HepG2 (cell line): ENCODE measurements around the gene NOL12. TPM values are rescaled to one million over a fixed set of nuclear protein-coding genes. Genes with fewer than 3 reads are reported as not detected.

Source experiments
- CEBPG ChIP-seq: IDR thresholded peaks from 2 replicates; pipeline ENCODE4 v1.6.1; 2016
- ELF4 ChIP-seq: sonication (generic); formaldehyde crosslinking; IDR thresholded peaks from 2 replicates; pipeline ENCODE4 v1.5.0; 2020; ENCODE audit warnings: missing genetic modification reagents, mild to moderate bottlenecking, moderate library complexity, borderline replicate concordance
- GATA4 ChIP-seq: sonication (generic); IDR thresholded peaks from 2 replicates; pipeline ENCODE4 v1.6.1; 2016; ENCODE audit warnings: antibody characterized with exemption, low read depth, borderline replicate concordance
- HNF4A ChIP-seq: sonication (generic); formaldehyde crosslinking; IDR thresholded peaks from 2 replicates; pipeline ENCODE4 v1.4.0; 2020; ENCODE audit warnings: missing genetic modification reagents
- MAFK ChIP-seq, 2 experiments: IDR thresholded peaks in 1 of 2; conservative IDR thresholded peaks in 1 of 2; 2 replicates each; pipeline ENCODE4 v1.6.1; 2011; ENCODE audit warnings: improper control_type of control experiment in 2 of 2, low read length in 2 of 2
- MYC ChIP-seq: sonication (generic); formaldehyde crosslinking; IDR thresholded peaks from 2 replicates; pipeline ENCODE4 v1.9.0; 2021; ENCODE audit warnings: missing genetic modification reagents, borderline replicate concordance
- NR3C1 ChIP-seq: sonication (generic); formaldehyde crosslinking; IDR thresholded peaks from 2 replicates; pipeline ENCODE4 v1.4.0; 2020; ENCODE audit warnings: missing genetic modification reagents
- POLR2AphosphoS5 ChIP-seq: IDR thresholded peaks from 2 replicates; pipeline ENCODE4 v1.6.1; 2012; ENCODE audit warnings: low read depth, low read length
- SKIL ChIP-seq: sonication (generic); formaldehyde crosslinking; IDR thresholded peaks from 2 replicates; pipeline ENCODE4 v1.8.0; 2022; ENCODE audit warnings: missing genetic modification reagents, mild to moderate bottlenecking, moderate library complexity, borderline replicate concordance
- SSRP1 ChIP-seq: IDR thresholded peaks from 2 replicates; pipeline ENCODE4 v1.6.1; 2016; ENCODE audit warnings: control low read depth
- TP53 ChIP-seq: sonication (generic); formaldehyde crosslinking; conservative IDR thresholded peaks from 2 replicates; pipeline ENCODE4 v1.4.0; 2020; ENCODE audit warnings: missing genetic modification reagents
- ZNF350 ChIP-seq: sonication (generic); formaldehyde crosslinking; IDR thresholded peaks from 2 replicates; pipeline ENCODE4 v1.4.0; 2020; ENCODE audit warnings: mild to moderate bottlenecking, low read depth, missing genetic modification reagents, borderline replicate concordance
- ZNF451 ChIP-seq: sonication (generic); formaldehyde crosslinking; IDR thresholded peaks from 2 replicates; pipeline ENCODE4 v1.5.0; 2020; ENCODE audit warnings: mild to moderate bottlenecking, missing genetic modification reagents
- ZNF572 ChIP-seq: sonication (generic); formaldehyde crosslinking; IDR thresholded peaks from 2 replicates; pipeline ENCODE4 v1.5.1; 2020; ENCODE audit warnings: mild to moderate bottlenecking, missing genetic modification reagents
- ZNF577 ChIP-seq: sonication (generic); formaldehyde crosslinking; IDR thresholded peaks from 2 replicates; pipeline ENCODE4 v1.4.0; 2020; ENCODE audit warnings: mild to moderate bottlenecking, low read depth, missing genetic modification reagents, borderline replicate concordance
- ZNF773 ChIP-seq: sonication (generic); formaldehyde crosslinking; IDR thresholded peaks from 2 replicates; pipeline ENCODE4 v1.4.0; 2020; ENCODE audit warnings: missing genetic modification reagents, borderline replicate concordance
- ZNF83 ChIP-seq: sonication (generic); formaldehyde crosslinking; IDR thresholded peaks from 2 replicates; pipeline ENCODE4 v1.4.0; 2020; ENCODE audit warnings: missing genetic modification reagents, mild to moderate bottlenecking, borderline replicate concordance
- ZSCAN12 ChIP-seq: sonication (generic); formaldehyde crosslinking; IDR thresholded peaks from 2 replicates; pipeline ENCODE4 v1.9.0; 2021; ENCODE audit warnings: mild to moderate bottlenecking, missing genetic modification reagents
- polyA plus RNA-seq, 8 experiments: library from polyadenylated mRNA; depleted of rRNA in 3 of 8; stranded (reverse) in 7 of 8; unstranded in 1 of 8; fragments of >200 nt; fragmentation: Illumina TruSeq in 4 of 8; extraction: Trizol in 4 of 8; gene quantifications; 2 replicates each; pipeline versions ENCODE4 v1.2.1 to v1.2.3, GENCODE V29; 2011 to 2016; ENCODE audit warnings: low read depth in 4 of 8, missing spikeins in 1 of 8, mixed read lengths in 1 of 8; ENCODE audit not compliant: insufficient read depth in 1 of 8
- total RNA-seq, 5 experiments: library from RNA; depleted of rRNA; stranded (reverse); fragments of >200 nt; fragmentation: Illumina TruSeq; extraction: Trizol; gene quantifications; 2 replicates each; pipeline ENCODE4 v1.2.3, GENCODE V29; 2016; ENCODE audit warnings: low read depth in 1 of 5
- TF ChIP-seq, protein P1 (sequence below): sonication (generic); formaldehyde crosslinking; conservative IDR thresholded peaks from 2 replicates; pipeline ENCODE4 v1.4.0; 2020; ENCODE audit warnings: missing genetic modification reagents
- TF ChIP-seq, protein P2 (sequence below): sonication (generic); formaldehyde crosslinking; IDR thresholded peaks from 2 replicates; pipeline ENCODE4 v1.8.0; 2022; ENCODE audit warnings: missing genetic modification reagents, mild to moderate bottlenecking, borderline replicate concordance
- TF ChIP-seq, protein P3 (sequence below): sonication (generic); IDR thresholded peaks from 2 replicates; pipeline ENCODE4 v1.6.1; 2016; ENCODE audit warnings: low read depth, borderline replicate concordance
- TF ChIP-seq, protein P4 (sequence below): sonication (generic); formaldehyde crosslinking; IDR thresholded peaks from 2 replicates; pipeline ENCODE4 v1.4.0; 2020; ENCODE audit warnings: missing genetic modification reagents

NOL12 gene
- total and polyA plus RNA-seq, 2 of the 13 experiments (the other 11 are each of a cell fraction or from before 2014, with no cell fraction given) = 14.3 to 31.4 TPM

DNA sequence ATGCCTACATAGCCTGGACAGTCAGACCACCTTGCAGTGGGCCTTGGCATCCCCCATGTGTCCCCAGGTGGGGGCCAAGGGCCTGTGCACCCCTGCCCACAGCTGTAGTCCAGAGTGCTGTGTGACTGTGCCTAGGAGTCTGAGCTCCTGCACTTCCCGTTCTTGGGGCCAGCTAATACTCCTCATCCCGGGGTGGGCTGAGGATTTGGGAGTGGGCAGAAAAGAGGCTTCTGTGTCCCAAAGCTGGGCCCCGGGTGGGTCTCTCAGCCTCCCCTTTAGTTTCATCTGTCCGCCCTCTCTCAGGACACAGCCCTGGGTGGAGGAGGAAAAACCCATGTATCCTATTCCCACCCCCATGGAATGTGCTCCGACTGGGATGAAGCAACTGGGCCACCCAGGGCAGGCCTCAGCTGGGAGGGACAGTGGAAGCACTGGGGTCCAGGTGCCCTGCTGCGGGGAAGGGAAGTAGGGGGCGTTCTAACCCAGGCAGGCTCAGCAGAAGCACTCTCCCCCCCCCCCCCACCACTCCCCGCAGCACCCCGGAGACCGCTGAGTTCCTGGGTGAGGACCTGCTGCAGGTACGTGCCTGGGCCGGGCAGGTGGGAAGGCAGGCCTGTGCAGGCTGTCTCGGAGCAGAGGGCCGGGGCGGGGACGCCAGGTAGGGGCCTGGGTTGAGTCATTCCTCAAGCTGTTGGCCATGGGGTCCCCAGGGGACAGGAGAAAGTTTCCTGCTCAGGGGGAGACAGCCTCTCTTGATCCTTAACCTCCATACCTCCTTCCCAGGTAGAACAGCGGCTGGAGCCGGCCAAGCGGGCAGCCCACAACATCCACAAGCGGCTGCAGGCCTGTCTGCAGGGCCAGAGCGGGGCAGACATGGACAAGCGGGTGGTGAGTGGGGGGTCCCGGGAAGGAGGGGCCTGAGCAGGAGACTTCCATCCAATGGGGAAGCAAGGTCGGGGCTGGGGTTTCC, 45.3 kb upstream of the NOL12 start (continued):
- TF ChIP-seq HNF4A (CRISPR knock-in tag) (no peak), NR3C1 (CRISPR knock-in tag) (no peak), MAFK (conservative IDR thresholded peaks at IDR 0.05 in 1 of 2, IDR thresholded peaks at IDR 0.05 in 1 of 2; ENCODE audit: low read length in 2 of 2) (no peak), ELF4 (CRISPR knock-in tag) (no peak), ZNF83 (CRISPR knock-in tag) (0 out of 2 replicates have a peak, but pooled peaks have one; percentile 5), ZNF350 (0 out of 2 replicates have a peak, but pooled peaks have one; percentile 22), ZNF773 (CRISPR knock-in tag) (no peak), SKIL (CRISPR knock-in tag) (0 out of 2 replicates have a peak, but pooled peaks have one; percentile 28), POLR2AphosphoS5 (no peak), SSRP1 (no peak), ZNF577 (no peak), MYC (CRISPR knock-in tag) (no peak), TP53 (CRISPR knock-in tag) (no peak), CEBPG (CRISPR knock-in tag) (peak; percentile 71), ZNF451 (0 out of 2 replicates have a peak, but pooled peaks have one; percentile 29), GATA4 (no peak), ZNF572 (CRISPR knock-in tag) (no peak), ZSCAN12 (CRISPR knock-in tag) (no peak)
- TF ChIP-seq, protein P1, sequence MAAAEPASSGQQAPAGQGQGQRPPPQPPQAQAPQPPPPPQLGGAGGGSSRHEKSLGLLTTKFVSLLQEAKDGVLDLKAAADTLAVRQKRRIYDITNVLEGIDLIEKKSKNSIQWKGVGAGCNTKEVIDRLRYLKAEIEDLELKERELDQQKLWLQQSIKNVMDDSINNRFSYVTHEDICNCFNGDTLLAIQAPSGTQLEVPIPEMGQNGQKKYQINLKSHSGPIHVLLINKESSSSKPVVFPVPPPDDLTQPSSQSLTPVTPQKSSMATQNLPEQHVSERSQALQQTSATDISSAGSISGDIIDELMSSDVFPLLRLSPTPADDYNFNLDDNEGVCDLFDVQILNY (CRISPR knock-in tag) = no peak
- TF ChIP-seq, protein P2, sequence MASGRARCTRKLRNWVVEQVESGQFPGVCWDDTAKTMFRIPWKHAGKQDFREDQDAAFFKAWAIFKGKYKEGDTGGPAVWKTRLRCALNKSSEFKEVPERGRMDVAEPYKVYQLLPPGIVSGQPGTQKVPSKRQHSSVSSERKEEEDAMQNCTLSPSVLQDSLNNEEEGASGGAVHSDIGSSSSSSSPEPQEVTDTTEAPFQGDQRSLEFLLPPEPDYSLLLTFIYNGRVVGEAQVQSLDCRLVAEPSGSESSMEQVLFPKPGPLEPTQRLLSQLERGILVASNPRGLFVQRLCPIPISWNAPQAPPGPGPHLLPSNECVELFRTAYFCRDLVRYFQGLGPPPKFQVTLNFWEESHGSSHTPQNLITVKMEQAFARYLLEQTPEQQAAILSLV (CRISPR knock-in tag) = no peak
- TF ChIP-seq, protein P3, sequence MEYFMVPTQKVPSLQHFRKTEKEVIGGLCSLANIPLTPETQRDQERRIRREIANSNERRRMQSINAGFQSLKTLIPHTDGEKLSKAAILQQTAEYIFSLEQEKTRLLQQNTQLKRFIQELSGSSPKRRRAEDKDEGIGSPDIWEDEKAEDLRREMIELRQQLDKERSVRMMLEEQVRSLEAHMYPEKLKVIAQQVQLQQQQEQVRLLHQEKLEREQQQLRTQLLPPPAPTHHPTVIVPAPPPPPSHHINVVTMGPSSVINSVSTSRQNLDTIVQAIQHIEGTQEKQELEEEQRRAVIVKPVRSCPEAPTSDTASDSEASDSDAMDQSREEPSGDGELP = peak; percentile 30; the same call in 1 of the 2 replicates
- TF ChIP-seq, protein P4, sequence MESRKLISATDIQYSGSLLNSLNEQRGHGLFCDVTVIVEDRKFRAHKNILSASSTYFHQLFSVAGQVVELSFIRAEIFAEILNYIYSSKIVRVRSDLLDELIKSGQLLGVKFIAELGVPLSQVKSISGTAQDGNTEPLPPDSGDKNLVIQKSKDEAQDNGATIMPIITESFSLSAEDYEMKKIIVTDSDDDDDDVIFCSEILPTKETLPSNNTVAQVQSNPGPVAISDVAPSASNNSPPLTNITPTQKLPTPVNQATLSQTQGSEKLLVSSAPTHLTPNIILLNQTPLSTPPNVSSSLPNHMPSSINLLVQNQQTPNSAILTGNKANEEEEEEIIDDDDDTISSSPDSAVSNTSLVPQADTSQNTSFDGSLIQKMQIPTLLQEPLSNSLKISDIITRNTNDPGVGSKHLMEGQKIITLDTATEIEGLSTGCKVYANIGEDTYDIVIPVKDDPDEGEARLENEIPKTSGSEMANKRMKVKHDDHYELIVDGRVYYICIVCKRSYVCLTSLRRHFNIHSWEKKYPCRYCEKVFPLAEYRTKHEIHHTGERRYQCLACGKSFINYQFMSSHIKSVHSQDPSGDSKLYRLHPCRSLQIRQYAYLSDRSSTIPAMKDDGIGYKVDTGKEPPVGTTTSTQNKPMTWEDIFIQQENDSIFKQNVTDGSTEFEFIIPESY = no peak
